Naive thymus-derived CD4-positive, alpha-beta T cell (primary cell): ENCODE results near the gene GRM8. TPM values are rescaled to one million over a fixed set of nuclear protein-coding genes. Genes with fewer than 3 reads are reported as not detected.

Experiments used
- ATAC-seq: fragments of 150-1000 bp; cut with Tn5 transposase; 2 replicates; pipeline ENCODE4 v1.10.0; 2021; ENCODE audit warnings: mild to moderate bottlenecking, moderate library complexity
- CTCF ChIA-PET: fragments of 350-600 bp; sonication (Branson Sonifier 250); formaldehyde crosslinking; loops from one replicate; lab custom pipeline; 2021; ENCODE audit warnings: antibody characterized with exemption; lab: Charles Lee
- POLR2A ChIA-PET: fragments of 350-600 bp; sonication (Branson Sonifier 250); formaldehyde crosslinking; loops from one replicate; lab custom pipeline; 2021; ENCODE audit warnings: antibody characterized with exemption, inconsistent platforms; lab: Charles Lee
- DNase-seq, 9 donors: peaks; one replicate each; pipeline versions ENCODE4 v3.0.0 to v3.0.0-alpha.2; 2020 to 2022; ENCODE audit warnings: mixed read lengths in 1 of 9
- H3K27ac ChIP-seq: one replicate; pipeline ENCODE4 v1.7.0; 2013; ENCODE audit warnings: mild to moderate bottlenecking, low read depth, low read length, moderate library complexity
- H3K27me3 ChIP-seq, 2 donors: one replicate each; pipeline ENCODE4 v1.7.0; 2013; ENCODE audit warnings: low read length in 2 of 2, mild to moderate bottlenecking in 2 of 2, moderate library complexity in 2 of 2; ENCODE audit not compliant: control insufficient read depth in 2 of 2, insufficient read depth in 2 of 2
- H3K36me3 ChIP-seq, 3 experiments: 1 replicate in 2 of 3; 2 replicates in 1 of 3; pipeline ENCODE4 v1.7.0; 2013; ENCODE audit warnings: low read length in 3 of 3, mild to moderate bottlenecking in 3 of 3, moderate library complexity in 1 of 3; ENCODE audit not compliant: insufficient read depth in 3 of 3, control insufficient read depth in 2 of 3
- H3K4me1 ChIP-seq, 2 donors: one replicate each; pipeline ENCODE4 v1.7.0; 2013; ENCODE audit warnings: low read length in 2 of 2, mild to moderate bottlenecking in 2 of 2, moderate library complexity in 1 of 2; ENCODE audit not compliant: control insufficient read depth in 2 of 2, insufficient read depth in 2 of 2
- H3K4me3 ChIP-seq: 2 replicates; pipeline ENCODE4 v1.7.0; 2013; ENCODE audit warnings: mild to moderate bottlenecking, low read length
- H3K9me3 ChIP-seq, 3 experiments: 1 replicate in 2 of 3; 2 replicates in 1 of 3; pipeline ENCODE4 v1.7.0; 2013; ENCODE audit warnings: low read length in 3 of 3; ENCODE audit not compliant: control insufficient read depth in 2 of 3
- H3K27ac Mint-ChIP-seq, 9 donors: one replicate each; pipeline ENCODE4 v1.8.0; 2020 to 2022; ENCODE audit warnings: mixed read lengths in 9 of 9, mild to moderate bottlenecking in 8 of 9, moderate library complexity in 5 of 9, inconsistent platforms in 2 of 9
- H3K27me3 Mint-ChIP-seq, 5 donors: one replicate each; pipeline ENCODE4 v1.8.0; 2021 to 2022; ENCODE audit warnings: mixed read lengths in 5 of 5, mild to moderate bottlenecking in 1 of 5
- H3K36me3 Mint-ChIP-seq, 5 donors: one replicate each; pipeline ENCODE4 v1.8.0; 2020 to 2022; ENCODE audit warnings: mixed read lengths in 5 of 5, mild to moderate bottlenecking in 3 of 5, inconsistent platforms in 1 of 5
- H3K4me1 Mint-ChIP-seq, 7 donors: one replicate each; pipeline ENCODE4 v1.8.0; 2020 to 2022; ENCODE audit warnings: mixed read lengths in 7 of 7, mild to moderate bottlenecking in 3 of 7, inconsistent platforms in 1 of 7
- H3K4me3 Mint-ChIP-seq, 10 donors: one replicate each; pipeline ENCODE4 v1.8.0; 2020 to 2022; ENCODE audit warnings: mild to moderate bottlenecking in 10 of 10, mixed read lengths in 10 of 10, moderate library complexity in 6 of 10, inconsistent platforms in 2 of 10
- H3K9me3 Mint-ChIP-seq, 11 donors: one replicate each; pipeline ENCODE4 v1.8.0; 2020 to 2022; ENCODE audit warnings: mixed read lengths in 11 of 11, mild to moderate bottlenecking in 4 of 11, inconsistent platforms in 1 of 11, moderate library complexity in 1 of 11
- intact Hi-C, 2 donors: fragments of 100-400 bp; cut with micrococcal nuclease; formaldehyde crosslinking; loops; one replicate each; pipeline ENCODE4 v1.15.1; 2023
- polyA plus RNA-seq, 2 donors: library from polyadenylated mRNA; unstranded; fragments of 300-500 nt; fragmentation: Illumina TruSeq; gene quantifications; one replicate each; pipeline ENCODE4 v1.2.3, GENCODE V29; 2021
- total RNA-seq, 6 experiments: library from RNA in 5 of 6; stranded (reverse) in 5 of 6; gene quantifications; 1 replicate in 5 of 6; 2 replicates in 1 of 6; pipeline ENCODE4 v1.2.3 and lab custom pipeline; 2021 to 2026

GRM8 gene
- total and polyA plus RNA-seq, 7 experiments from 2014 or later: not detected

DNA sequence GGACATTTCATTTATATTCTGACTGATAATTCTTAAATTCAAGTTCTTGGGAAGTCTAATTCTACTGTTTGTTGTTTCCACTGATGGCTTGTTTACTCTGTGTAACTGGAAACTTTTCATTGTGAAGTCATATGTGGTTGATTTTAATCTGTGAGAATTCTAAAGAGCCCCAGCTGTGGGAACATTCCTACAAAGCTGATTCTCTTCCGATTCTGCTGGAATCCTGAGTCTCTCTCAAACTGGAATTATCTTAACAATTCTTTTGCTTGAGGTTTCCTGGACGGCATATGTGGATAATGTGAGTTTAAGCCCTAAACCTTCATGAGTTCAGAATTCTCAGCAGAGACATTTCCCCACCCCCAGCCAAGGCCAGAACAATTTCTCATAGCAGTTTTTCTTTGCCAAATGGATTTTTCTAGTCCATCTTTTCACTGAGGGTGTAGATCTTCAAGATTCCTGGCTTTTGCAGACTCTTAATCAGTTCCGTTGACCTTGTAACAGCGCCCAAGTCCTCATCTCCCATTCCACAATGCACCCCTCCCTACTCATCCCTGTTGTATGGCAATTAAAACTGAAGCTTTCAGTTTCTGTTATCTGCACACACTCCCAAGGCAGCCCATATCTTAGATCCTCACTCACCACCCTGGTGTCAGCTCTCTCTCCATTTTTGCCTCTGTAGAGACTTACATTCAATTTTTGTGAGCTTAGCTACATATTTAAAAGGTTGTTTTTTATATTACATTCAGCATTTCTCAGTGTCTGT lies 37.6 kb downstream of the GRM8 start:
- H3K27ac ChIP-seq: no peak overlapping the region
- CTCF ChIA-PET: interaction anchor here (0.6 kb wide), 1 partner anchor 22 kb away, joined by 3 read pairs; no protein-coding TSS in a partner anchor
- Mint-ChIP-seq H3K27me3 (peaks cover 9 to 38% (median 26%) of the 10 kb centered on the region in 5 donors), H3K4me1 (peaks cover 0 to 2% (median 0%) of the 10 kb centered on the region in 7 donors), H3K9me3 (no peaks in the 10 kb centered on the region), H3K4me3 (no peak overlapping the region), H3K36me3 (no peaks in the 10 kb centered on the region), H3K27ac (no peak overlapping the region)
- H3K27me3 ChIP-seq: no peaks in the 10 kb centered on the region
- H3K4me3 ChIP-seq: no peak overlapping the region
- H3K9me3 ChIP-seq: no peaks in the 10 kb centered on the region
- H3K4me1 ChIP-seq: no peaks in the 10 kb centered on the region
- ATAC-seq (no peak), DNase-seq (no peak)
- H3K36me3 ChIP-seq: no peaks in the 10 kb centered on the region
- POLR2A ChIA-PET: no interaction called here
- intact Hi-C loops: no loop called here

GRCh38 chr7:127209886-127210285 lies 42.9 kb downstream of the GRM8 start:
- no peak overlapping the region for H3K27ac Mint-ChIP-seq
- POLR2A ChIA-PET: interaction anchor here (1.0 kb wide), 1 partner anchor 10 kb away, joined by 3 read pairs; no protein-coding TSS in a partner anchor
- H3K4me3 Mint-ChIP-seq: no peak overlapping the region
- CTCF ChIA-PET: no interaction called here
- H3K4me3 ChIP-seq: no peak overlapping the region
- H3K36me3 Mint-ChIP-seq: no peaks in the 10 kb centered on the region
- intact Hi-C loops: no loop called here
- no peaks in the 10 kb centered on the region for H3K9me3 Mint-ChIP-seq
- no peaks in the 10 kb centered on the region for H3K4me1 ChIP-seq
- H3K27ac ChIP-seq: no peak overlapping the region
- H3K36me3 ChIP-seq: no peaks in the 10 kb centered on the region
- no peak for ATAC-seq
- no peaks in the 10 kb centered on the region for H3K27me3 ChIP-seq
- DNase-seq: no peak
- H3K27me3 Mint-ChIP-seq: peaks cover 2 to 60% (median 39%) of the 10 kb centered on the region in 5 donors
- H3K4me1 Mint-ChIP-seq: no peaks in the 10 kb centered on the region
- no peaks in the 10 kb centered on the region for H3K9me3 ChIP-seq

- Mint-ChIP-seq H3K4me3 (no peak overlapping the region), H3K4me1 (no peaks in the 10 kb centered on the region), H3K27ac (no peak overlapping the region), H3K9me3 (no peaks in the 10 kb centered on the region), H3K27me3 (peaks cover 2 to 61% (median 38%) of the 10 kb centered on the region in 5 donors), H3K36me3 (no peaks in the 10 kb centered on the region)
- H3K9me3 ChIP-seq: no peaks in the 10 kb centered on the region
- H3K27ac ChIP-seq: no peak overlapping the region
- H3K27me3 ChIP-seq: no peaks in the 10 kb centered on the region
- no peaks in the 10 kb centered on the region for H3K4me1 ChIP-seq
- intact Hi-C loops: no loop called here
- ATAC-seq (no peak), DNase-seq (no peak)
- ChIA-PET CTCF (no interaction called here), POLR2A (interaction anchor here (1.0 kb wide), 1 partner anchor 11 kb away, joined by 3 read pairs; no protein-coding TSS in a partner anchor)
- H3K4me3 ChIP-seq: no peak overlapping the region
- no peaks in the 10 kb centered on the region for H3K36me3 ChIP-seq
These were observed 43.9 kb downstream of the GRM8 start for GRCh38 chr7:127208860-127209259.

DNA sequence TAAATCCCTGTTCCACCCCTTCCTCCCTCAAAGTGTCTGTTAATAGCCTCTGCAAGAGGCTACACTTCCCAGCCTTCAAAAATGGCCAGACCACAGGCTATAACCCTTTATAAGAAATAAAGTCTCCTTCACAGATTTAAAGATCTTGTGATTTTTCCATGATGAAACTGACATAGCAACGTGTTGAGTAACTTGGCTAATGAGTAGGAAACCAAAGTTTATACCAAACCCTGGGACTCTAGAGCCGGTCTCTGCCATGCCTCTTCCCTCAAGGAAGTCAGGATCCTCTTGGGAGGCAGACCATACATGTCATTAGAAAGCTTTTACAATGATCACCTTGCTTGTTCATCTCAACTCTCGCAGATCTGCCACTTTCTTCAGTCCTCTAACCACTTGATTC lies 44.4 kb downstream of the GRM8 start:
- POLR2A ChIA-PET: no interaction called here
- H3K4me1 Mint-ChIP-seq: no peaks in the 10 kb centered on the region
- Histone ChIP-seq H3K9me3 (no peaks in the 10 kb centered on the region), H3K36me3 (no peaks in the 10 kb centered on the region), H3K27ac (no peak overlapping the region), H3K4me3 (no peak overlapping the region), H3K4me1 (no peaks in the 10 kb centered on the region), H3K27me3 (no peaks in the 10 kb centered on the region)
- no peak overlapping the region for H3K27ac Mint-ChIP-seq
- intact Hi-C loops: no loop called here
- H3K4me3 Mint-ChIP-seq: no peak overlapping the region
- no peak for ATAC-seq
- no peak for DNase-seq
- H3K27me3 Mint-ChIP-seq: peaks cover 2 to 57% (median 38%) of the 10 kb centered on the region in 5 donors
- CTCF ChIA-PET: no interaction called here
- H3K36me3 Mint-ChIP-seq: no peaks in the 10 kb centered on the region
- H3K9me3 Mint-ChIP-seq: no peaks in the 10 kb centered on the region

DNA sequence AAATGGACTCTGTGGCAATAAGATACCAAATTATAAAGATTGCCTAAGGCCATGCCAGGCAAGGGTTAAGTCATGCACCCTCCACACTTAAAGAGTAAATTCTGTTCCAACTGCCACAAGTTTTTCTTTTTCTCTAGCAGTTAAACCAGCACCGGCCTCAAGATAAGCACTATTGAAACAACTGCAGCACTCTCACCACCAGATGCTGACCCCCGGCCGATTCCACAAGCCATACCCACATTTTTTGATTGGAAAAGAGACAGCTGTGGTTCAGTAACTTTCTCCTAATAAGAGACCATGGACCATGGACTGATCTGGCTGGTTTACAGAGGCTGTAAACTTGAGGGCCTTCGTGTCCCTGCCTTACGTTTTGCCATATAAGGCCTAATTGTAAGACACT lies 44.9 kb downstream of the GRM8 start:
- Histone ChIP-seq H3K36me3 (no peaks in the 10 kb centered on the region), H3K9me3 (no peaks in the 10 kb centered on the region), H3K27me3 (no peaks in the 10 kb centered on the region), H3K4me1 (no peaks in the 10 kb centered on the region), H3K4me3 (no peak overlapping the region), H3K27ac (no peak overlapping the region)
- Mint-ChIP-seq H3K27me3 (peaks cover 2 to 52% (median 35%) of the 10 kb centered on the region in 5 donors), H3K4me3 (no peak overlapping the region), H3K9me3 (no peaks in the 10 kb centered on the region), H3K4me1 (no peaks in the 10 kb centered on the region), H3K36me3 (no peaks in the 10 kb centered on the region), H3K27ac (no peak overlapping the region)
- ChIA-PET CTCF (no interaction called here), POLR2A (no interaction called here)
- ATAC-seq (no peak), DNase-seq (no peak)
- intact Hi-C loops: no loop called here

DNA sequence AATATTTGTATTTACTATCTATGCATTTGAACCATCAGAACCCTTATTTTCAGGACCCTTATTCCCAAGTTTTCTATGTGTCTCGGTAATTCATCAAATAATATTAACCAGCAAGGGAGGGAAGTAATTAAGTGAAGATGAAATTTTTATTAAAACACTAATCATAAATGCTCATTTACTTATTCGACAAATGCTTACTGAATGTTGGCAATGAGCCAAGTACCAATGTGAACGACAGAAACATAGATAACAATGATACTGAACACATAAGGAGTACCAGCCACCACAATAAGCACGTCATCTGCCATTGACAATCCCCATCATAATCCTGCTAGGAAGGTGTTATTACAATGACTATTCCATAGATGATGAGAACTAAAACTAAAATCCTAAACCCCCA lies 45.5 kb downstream of the GRM8 start:
- no peaks in the 10 kb centered on the region for H3K4me1 ChIP-seq
- ATAC-seq (no peak), DNase-seq (no peak)
- H3K27ac Mint-ChIP-seq: no peak overlapping the region
- no peaks in the 10 kb centered on the region for H3K36me3 Mint-ChIP-seq
- CTCF ChIA-PET: no interaction called here
- no peak overlapping the region for H3K4me3 ChIP-seq
- H3K9me3 ChIP-seq: no peaks in the 10 kb centered on the region
- H3K27me3 Mint-ChIP-seq: peaks cover 2 to 52% (median 33%) of the 10 kb centered on the region in 5 donors
- H3K27me3 ChIP-seq: no peaks in the 10 kb centered on the region
- no peaks in the 10 kb centered on the region for H3K36me3 ChIP-seq
- H3K4me1 Mint-ChIP-seq: no peaks in the 10 kb centered on the region
- no peaks in the 10 kb centered on the region for H3K9me3 Mint-ChIP-seq
- H3K27ac ChIP-seq: no peak overlapping the region
- intact Hi-C loops: no loop called here
- POLR2A ChIA-PET: no interaction called here
- H3K4me3 Mint-ChIP-seq: no peak overlapping the region

DNA sequence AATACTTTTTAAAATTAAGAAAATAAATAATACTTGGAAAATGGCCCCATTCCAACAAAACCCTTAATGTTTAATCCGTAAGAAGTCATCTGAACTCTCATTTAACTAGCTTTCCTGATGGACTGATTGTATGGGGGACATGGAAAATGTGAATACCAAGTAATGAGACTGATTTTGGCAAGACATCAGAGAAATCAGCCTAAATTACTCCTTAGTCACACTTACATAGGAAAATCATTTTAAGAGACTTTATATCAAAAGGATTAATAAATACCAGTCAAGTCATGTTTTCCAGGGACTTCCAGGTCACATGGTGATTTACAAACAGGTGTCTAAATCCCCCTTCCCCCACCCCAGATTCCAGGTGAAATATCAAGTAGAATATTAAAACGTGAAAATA lies 58.2 kb downstream of the GRM8 start:
- CTCF ChIA-PET: no interaction called here
- peaks cover 0 to 41% (median 25%) of the 10 kb centered on the region in 5 donors for H3K27me3 Mint-ChIP-seq

More for the DNA sequence above, 58.2 kb downstream of the GRM8 start:
- no peaks in the 10 kb centered on the region for H3K9me3 ChIP-seq
- H3K4me3 Mint-ChIP-seq: no peak overlapping the region
- intact Hi-C loops: no loop called here
- no peaks in the 10 kb centered on the region for H3K36me3 ChIP-seq
- peaks cover 0 to 3% (median 0%) of the 10 kb centered on the region in 11 donors for H3K9me3 Mint-ChIP-seq
- no peaks in the 10 kb centered on the region for H3K27me3 ChIP-seq
- H3K4me1 Mint-ChIP-seq: no peaks in the 10 kb centered on the region
- H3K4me1 ChIP-seq: no peaks in the 10 kb centered on the region
- ATAC-seq (no peak), DNase-seq (no peak)
- POLR2A ChIA-PET: no interaction called here
- H3K36me3 Mint-ChIP-seq: no peaks in the 10 kb centered on the region
- H3K4me3 ChIP-seq: no peak overlapping the region
- H3K27ac Mint-ChIP-seq: no peak overlapping the region
- no peak overlapping the region for H3K27ac ChIP-seq
